NCI-H128 (cell line): Measurements from ENCODE around the gene CACNA1S.

Experiments used
- DNase-seq: peaks from one replicate; lab custom pipeline; 2025; ENCODE audit not compliant: unreplicated experiment; lab: John Stamatoyannopoulos, UW

The CACNA1S gene

DNA sequence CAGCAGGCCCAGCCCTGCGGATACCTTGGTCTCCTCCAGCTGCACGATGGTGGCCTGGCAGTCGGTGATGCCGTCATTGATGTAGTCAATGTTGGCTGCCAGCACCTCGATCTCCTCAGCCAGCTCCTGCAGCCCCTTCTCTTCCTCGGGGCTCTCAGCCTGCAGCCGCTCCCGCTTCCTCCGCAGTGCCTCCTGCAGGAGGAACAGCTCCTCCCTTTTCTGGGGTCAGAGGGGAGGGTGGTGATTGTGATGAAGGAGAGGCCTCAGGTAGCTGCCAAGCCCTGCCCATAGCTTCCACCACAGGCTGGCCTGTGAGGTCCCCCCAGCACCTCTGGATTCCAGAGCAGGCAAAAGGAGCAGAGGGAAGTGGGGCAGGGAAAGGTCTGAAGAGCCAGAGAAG, 122.1 kb downstream of the CACNA1S start:
- DNase-seq: no peak
